SK-N-SH (cell line): Measurements from ENCODE around the gene CCNO.

Source experiments
- EZH2phosphoT487 ChIP-seq: fragments of 200-600 bp; sonication (generic); IDR thresholded peaks from 2 replicates; pipeline ENCODE4 v1.6.1; 2017; ENCODE audit warnings: low read depth, mixed run types, mild to moderate bottlenecking, antibody characterized with exemption, moderate library complexity, borderline replicate concordance
- GABPA ChIP-seq: IDR thresholded peaks from 2 replicates; pipeline ENCODE4 v1.4.0; 2012; ENCODE audit warnings: low read depth, mild to moderate bottlenecking
- MXI1 ChIP-seq: IDR thresholded peaks from 2 replicates; pipeline ENCODE4 v1.6.1; 2012; ENCODE audit warnings: mild to moderate bottlenecking, low read depth, low read length, improper control_type of control experiment
- NRF1 ChIP-seq: IDR thresholded peaks from 2 replicates; pipeline ENCODE4 v1.6.1; 2012; ENCODE audit warnings: low read depth, mild to moderate bottlenecking, low read length
- POLR2AphosphoS5 ChIP-seq: IDR thresholded peaks from 2 replicates; pipeline ENCODE4 v1.6.1; 2012; ENCODE audit warnings: low read depth, low read length
- RCOR1 ChIP-seq: fragments of 150-350 bp; IDR thresholded peaks from 2 replicates; pipeline ENCODE4 v1.6.1; 2017; ENCODE audit warnings: antibody characterized with exemption, low read length
- RXRA ChIP-seq: IDR thresholded peaks from 2 replicates; pipeline ENCODE4 v1.4.0; 2012; ENCODE audit warnings: low read depth, mild to moderate bottlenecking, borderline replicate concordance
- SIN3A ChIP-seq: IDR thresholded peaks from 2 replicates; pipeline ENCODE4 v1.6.1; 2012; ENCODE audit warnings: low read depth, mild to moderate bottlenecking, low read length, moderate library complexity, borderline replicate concordance
- SMC3 ChIP-seq: IDR thresholded peaks from 2 replicates; pipeline ENCODE4 v1.6.1; 2012; ENCODE audit warnings: low read depth, low read length, improper control_type of control experiment
- USF2 ChIP-seq: fragments of 150-350 bp; IDR thresholded peaks from 2 replicates; pipeline ENCODE4 v1.6.1; 2017; ENCODE audit warnings: antibody characterized with exemption, low read length, low read depth, borderline replicate concordance
- YY1 ChIP-seq: IDR thresholded peaks from 2 replicates; pipeline ENCODE4 v1.4.0; 2012; ENCODE audit warnings: low read depth, mild to moderate bottlenecking
- ZBTB33 ChIP-seq: IDR thresholded peaks from 2 replicates; pipeline ENCODE4 v1.4.0; 2012; ENCODE audit warnings: low read depth, borderline replicate concordance
- TF ChIP-seq, protein P1 (sequence below): fragments of 200-600 bp; sonication (generic); IDR thresholded peaks from 2 replicates; pipeline ENCODE4 v1.6.1; 2017; ENCODE audit warnings: antibody characterized with exemption, mild to moderate bottlenecking, moderate library complexity
- TF ChIP-seq, protein P2 (sequence below): IDR thresholded peaks from 2 replicates; pipeline ENCODE4 v1.4.0; 2012; ENCODE audit warnings: low read depth

- TF ChIP-seq YY1 = no peak
- no peak for TF ChIP-seq MXI1
- no peak for TF ChIP-seq RXRA
- TF ChIP-seq ZBTB33 = no peak
- no peak for TF ChIP-seq POLR2AphosphoS5
- no peak for TF ChIP-seq GABPA
- TF ChIP-seq, protein P1, sequence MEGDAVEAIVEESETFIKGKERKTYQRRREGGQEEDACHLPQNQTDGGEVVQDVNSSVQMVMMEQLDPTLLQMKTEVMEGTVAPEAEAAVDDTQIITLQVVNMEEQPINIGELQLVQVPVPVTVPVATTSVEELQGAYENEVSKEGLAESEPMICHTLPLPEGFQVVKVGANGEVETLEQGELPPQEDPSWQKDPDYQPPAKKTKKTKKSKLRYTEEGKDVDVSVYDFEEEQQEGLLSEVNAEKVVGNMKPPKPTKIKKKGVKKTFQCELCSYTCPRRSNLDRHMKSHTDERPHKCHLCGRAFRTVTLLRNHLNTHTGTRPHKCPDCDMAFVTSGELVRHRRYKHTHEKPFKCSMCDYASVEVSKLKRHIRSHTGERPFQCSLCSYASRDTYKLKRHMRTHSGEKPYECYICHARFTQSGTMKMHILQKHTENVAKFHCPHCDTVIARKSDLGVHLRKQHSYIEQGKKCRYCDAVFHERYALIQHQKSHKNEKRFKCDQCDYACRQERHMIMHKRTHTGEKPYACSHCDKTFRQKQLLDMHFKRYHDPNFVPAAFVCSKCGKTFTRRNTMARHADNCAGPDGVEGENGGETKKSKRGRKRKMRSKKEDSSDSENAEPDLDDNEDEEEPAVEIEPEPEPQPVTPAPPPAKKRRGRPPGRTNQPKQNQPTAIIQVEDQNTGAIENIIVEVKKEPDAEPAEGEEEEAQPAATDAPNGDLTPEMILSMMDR = no peak
- no peak for TF ChIP-seq NRF1
- TF ChIP-seq EZH2phosphoT487 = 0 out of 2 replicates have a peak, but pooled peaks have one; percentile 69
- no peak for TF ChIP-seq SMC3
- TF ChIP-seq, protein P2, sequence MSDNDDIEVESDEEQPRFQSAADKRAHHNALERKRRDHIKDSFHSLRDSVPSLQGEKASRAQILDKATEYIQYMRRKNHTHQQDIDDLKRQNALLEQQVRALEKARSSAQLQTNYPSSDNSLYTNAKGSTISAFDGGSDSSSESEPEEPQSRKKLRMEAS = no peak
- TF ChIP-seq SIN3A = no peak
- TF ChIP-seq RCOR1 = no peak
- TF ChIP-seq USF2 = no peak
Measured at GRCh38 chr5:55222985-55223811, 10.2 kb downstream of the CCNO start.
